Measurements from ENCODE around the gene LGALS14.
"Not testable (repeated sequence)": the region's sequence is repeated elsewhere in the genome, so short reads cannot be mapped to it uniquely, and the experiment has no call there.

The LGALS14 gene

GRCh38 chr19:39677961-39678889 is 26.1 kb upstream of the LGALS14 start:
- Histone ChIP-seq H3K36me3 (ENCODE audit: control insufficient read depth, insufficient read depth, low read length) (no peaks in the 10 kb centered on the region), H3K9me3 (ENCODE audit: control insufficient read depth, low read length) (no peaks in the 10 kb centered on the region), H3K27me3 (ENCODE audit: control insufficient read depth, insufficient read depth, low read length) (no peaks in the 10 kb centered on the region)

DNA sequence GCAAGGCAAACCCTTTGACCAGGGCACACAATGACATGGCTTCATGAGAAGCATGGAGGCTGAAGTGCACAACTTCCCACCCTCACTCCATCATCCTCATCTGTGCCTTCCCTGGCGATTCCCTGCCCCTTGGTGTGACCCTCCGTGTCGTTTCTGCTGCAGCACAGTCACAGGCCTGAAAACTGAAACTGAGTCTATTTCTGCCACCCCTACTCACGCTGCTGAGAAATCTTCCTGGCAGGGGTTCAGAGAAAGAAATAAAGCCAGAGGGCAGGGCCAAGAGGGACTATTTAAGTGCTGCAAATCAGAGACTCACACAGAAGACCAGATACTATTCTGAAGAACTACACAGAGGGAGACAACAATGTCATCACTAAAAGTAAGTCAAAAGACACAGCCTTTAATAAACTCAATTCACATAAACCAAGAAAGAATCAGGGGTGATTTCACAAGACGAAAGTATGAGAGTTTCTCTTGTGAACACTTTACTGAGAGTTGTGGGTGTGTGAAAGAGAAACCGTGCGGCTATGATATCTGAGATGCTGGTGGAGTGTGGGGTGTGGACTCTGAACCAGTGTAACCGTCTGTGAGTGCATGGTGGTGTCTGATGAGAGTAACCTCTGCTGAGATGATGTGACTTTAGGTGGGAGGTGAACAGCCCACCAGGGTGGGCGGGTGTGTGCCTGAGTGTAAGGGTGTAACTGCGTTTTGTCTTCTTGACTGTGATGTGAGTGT is 25.1 kb upstream of the LGALS14 start:
- Histone ChIP-seq H3K4me1 (ENCODE audit: control insufficient read depth, insufficient read depth, low read length) (no peaks in the 10 kb centered on the region), H3K9ac (ENCODE audit: low read length) (no peak overlapping the region), H3K9me3 (ENCODE audit: control insufficient read depth, low read length) (no peaks in the 10 kb centered on the region), H3K27me3 (ENCODE audit: control insufficient read depth, insufficient read depth, low read length) (no peaks in the 10 kb centered on the region), H3K4me3 (ENCODE audit: low read length) (no peak overlapping the region), H3K36me3 (ENCODE audit: control insufficient read depth, insufficient read depth, low read length) (no peaks in the 10 kb centered on the region)

More at GRCh38 chr19:39677961-39678889, 26.1 kb upstream of the LGALS14 start:
- Histone ChIP-seq H3K4me1 (ENCODE audit: control insufficient read depth, insufficient read depth, low read length) (no peaks in the 10 kb centered on the region), H3K4me3 (ENCODE audit: low read length) (no peak overlapping the region), H3K9ac (ENCODE audit: low read length) (no peak overlapping the region)

DNA sequence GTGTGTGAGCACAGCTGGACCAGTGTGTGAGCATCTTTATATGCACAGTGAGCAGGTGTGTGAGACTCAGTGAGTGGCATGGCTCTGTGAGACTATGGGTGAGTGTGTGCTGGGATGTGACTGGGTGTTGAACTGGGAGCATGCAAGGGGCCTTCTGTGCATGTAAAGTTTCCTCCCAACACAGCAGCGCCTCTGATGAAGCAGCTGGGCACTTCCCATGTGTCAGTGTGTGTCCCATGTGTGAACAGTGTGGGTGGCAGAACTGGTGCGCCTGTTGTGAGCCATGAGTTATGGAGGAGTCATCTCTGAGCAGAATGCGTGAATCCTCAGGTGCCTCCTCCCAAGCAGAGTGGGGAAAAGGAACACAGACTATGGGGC is 24.5 kb upstream of the LGALS14 start:
- H3K4me1 ChIP-seq (ENCODE audit: control insufficient read depth, insufficient read depth, low read length): no peaks in the 10 kb centered on the region
- H3K36me3 ChIP-seq (ENCODE audit: control insufficient read depth, insufficient read depth, low read length): no peaks in the 10 kb centered on the region
- H3K4me3 ChIP-seq (ENCODE audit: low read length): no peak overlapping the region
- no peaks in the 10 kb centered on the region for H3K27me3 ChIP-seq (ENCODE audit: control insufficient read depth, insufficient read depth, low read length)
- H3K9me3 ChIP-seq (ENCODE audit: control insufficient read depth, low read length): no peaks in the 10 kb centered on the region
- H3K9ac ChIP-seq (ENCODE audit: low read length): no peak overlapping the region

- Histone ChIP-seq H3K4me1 (ENCODE audit: control insufficient read depth, insufficient read depth, low read length) (no peaks in the 10 kb centered on the region), H3K9ac (ENCODE audit: low read length) (no peak overlapping the region), H3K27me3 (ENCODE audit: control insufficient read depth, insufficient read depth, low read length) (no peaks in the 10 kb centered on the region), H3K4me3 (ENCODE audit: low read length) (no peak overlapping the region), H3K36me3 (ENCODE audit: control insufficient read depth, insufficient read depth, low read length) (no peaks in the 10 kb centered on the region), H3K9me3 (ENCODE audit: control insufficient read depth, low read length) (no peaks in the 10 kb centered on the region)
Observed at GRCh38 chr19:39680593-39680992, 23.7 kb upstream of the LGALS14 start.

- Histone ChIP-seq H3K36me3 (ENCODE audit: control insufficient read depth, insufficient read depth, low read length) (no peaks in the 10 kb centered on the region), H3K9me3 (ENCODE audit: control insufficient read depth, low read length) (no peaks in the 10 kb centered on the region), H3K4me1 (ENCODE audit: control insufficient read depth, insufficient read depth, low read length) (no peaks in the 10 kb centered on the region), H3K4me3 (ENCODE audit: low read length) (no peak overlapping the region), H3K27me3 (ENCODE audit: control insufficient read depth, insufficient read depth, low read length) (no peaks in the 10 kb centered on the region), H3K9ac (ENCODE audit: low read length) (no peak overlapping the region)
Observed at GRCh38 chr19:39681416-39681815, 22.9 kb upstream of the LGALS14 start.

DNA sequence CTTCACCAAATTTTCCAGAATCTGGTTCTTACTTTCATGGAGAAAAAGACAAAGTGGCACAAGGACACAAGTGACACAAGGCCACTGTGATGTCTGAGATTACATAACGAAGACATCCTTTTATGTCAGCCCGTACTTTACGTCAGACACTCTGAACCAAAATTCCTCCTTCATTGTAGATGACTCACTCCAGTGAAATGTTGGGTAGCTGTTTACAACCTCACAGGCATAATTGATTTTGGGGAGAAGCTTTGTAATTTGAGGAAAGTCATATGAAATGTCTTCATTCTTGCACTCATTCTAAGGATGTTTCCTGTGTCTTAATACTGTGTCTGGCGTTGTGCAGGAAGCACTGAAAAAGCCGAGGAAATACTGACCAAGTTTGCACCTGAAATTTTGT is 20.0 kb upstream of the LGALS14 start:
- H3K9ac ChIP-seq (ENCODE audit: low read length): no peak overlapping the region
- H3K4me1 ChIP-seq (ENCODE audit: control insufficient read depth, insufficient read depth, low read length): no peaks in the 10 kb centered on the region
- no peaks in the 10 kb centered on the region for H3K36me3 ChIP-seq (ENCODE audit: control insufficient read depth, insufficient read depth, low read length)
- no peaks in the 10 kb centered on the region for H3K9me3 ChIP-seq (ENCODE audit: control insufficient read depth, low read length)
- H3K27me3 ChIP-seq (ENCODE audit: control insufficient read depth, insufficient read depth, low read length): no peaks in the 10 kb centered on the region
- no peak overlapping the region for H3K4me3 ChIP-seq (ENCODE audit: low read length)

DNA sequence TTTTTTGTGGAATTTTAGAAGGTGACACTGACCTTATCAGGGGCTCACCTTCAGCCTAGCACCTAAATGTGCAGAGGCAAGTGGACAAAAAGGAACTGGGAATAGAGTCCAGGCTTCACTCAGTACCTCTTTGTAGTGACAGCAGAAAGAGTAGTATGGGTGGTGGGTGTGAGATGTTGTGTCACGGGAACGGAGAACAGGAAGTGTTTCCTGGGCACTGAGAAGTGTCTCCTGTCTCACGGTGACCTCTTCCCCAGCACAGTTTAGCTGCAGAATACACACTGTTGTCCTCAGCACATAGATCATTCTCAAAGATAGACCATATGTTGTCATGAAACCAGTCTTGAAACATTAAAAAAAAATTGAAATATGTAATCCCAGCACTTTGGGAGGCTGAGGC is 17.5 kb upstream of the LGALS14 start:
- Histone ChIP-seq H3K9me3 (ENCODE audit: control insufficient read depth, low read length) (no peaks in the 10 kb centered on the region), H3K9ac (ENCODE audit: low read length) (no peak overlapping the region), H3K36me3 (ENCODE audit: control insufficient read depth, insufficient read depth, low read length) (no peaks in the 10 kb centered on the region), H3K4me3 (ENCODE audit: low read length) (no peak overlapping the region), H3K4me1 (ENCODE audit: control insufficient read depth, insufficient read depth, low read length) (no peaks in the 10 kb centered on the region), H3K27me3 (ENCODE audit: control insufficient read depth, insufficient read depth, low read length) (no peaks in the 10 kb centered on the region)

DNA sequence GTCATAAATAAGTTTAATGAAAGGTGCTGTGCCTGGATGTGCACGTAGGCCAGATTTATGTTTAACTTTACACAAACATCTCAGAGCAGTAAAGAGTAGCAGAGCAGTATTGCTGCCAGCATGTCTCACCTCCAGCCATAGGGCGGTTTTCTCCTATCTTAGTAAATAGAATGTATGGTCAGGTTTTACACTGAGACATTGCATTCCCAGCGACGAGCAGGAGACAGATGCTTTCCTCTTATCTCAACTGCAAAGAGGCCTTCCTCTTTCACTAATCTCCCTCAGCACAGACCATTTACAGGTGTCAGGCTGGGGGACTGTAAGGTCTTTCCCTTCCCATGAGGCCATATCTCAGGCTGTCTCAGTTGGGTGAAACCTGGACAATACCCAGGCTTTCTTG is 15.6 kb upstream of the LGALS14 start:
- not testable (repeated sequence) for H3K36me3 ChIP-seq (ENCODE audit: control insufficient read depth, insufficient read depth, low read length); H3K4me1 ChIP-seq (ENCODE audit: control insufficient read depth, insufficient read depth, low read length); H3K9ac ChIP-seq (ENCODE audit: low read length); H3K4me3 ChIP-seq (ENCODE audit: low read length); H3K9me3 ChIP-seq (ENCODE audit: control insufficient read depth, low read length); H3K27me3 ChIP-seq (ENCODE audit: control insufficient read depth, insufficient read depth, low read length)

GRCh38 chr19:39692166-39692565 is 12.1 kb upstream of the LGALS14 start:
- H3K36me3 ChIP-seq (ENCODE audit: control insufficient read depth, insufficient read depth, low read length): no peaks in the 10 kb centered on the region
- no peaks in the 10 kb centered on the region for H3K27me3 ChIP-seq (ENCODE audit: control insufficient read depth, insufficient read depth, low read length)
- H3K4me1 ChIP-seq (ENCODE audit: control insufficient read depth, insufficient read depth, low read length): no peaks in the 10 kb centered on the region
- H3K4me3 ChIP-seq (ENCODE audit: low read length): no peak overlapping the region
- no peak overlapping the region for H3K9ac ChIP-seq (ENCODE audit: low read length)
- H3K9me3 ChIP-seq (ENCODE audit: control insufficient read depth, low read length): no peaks in the 10 kb centered on the region

DNA sequence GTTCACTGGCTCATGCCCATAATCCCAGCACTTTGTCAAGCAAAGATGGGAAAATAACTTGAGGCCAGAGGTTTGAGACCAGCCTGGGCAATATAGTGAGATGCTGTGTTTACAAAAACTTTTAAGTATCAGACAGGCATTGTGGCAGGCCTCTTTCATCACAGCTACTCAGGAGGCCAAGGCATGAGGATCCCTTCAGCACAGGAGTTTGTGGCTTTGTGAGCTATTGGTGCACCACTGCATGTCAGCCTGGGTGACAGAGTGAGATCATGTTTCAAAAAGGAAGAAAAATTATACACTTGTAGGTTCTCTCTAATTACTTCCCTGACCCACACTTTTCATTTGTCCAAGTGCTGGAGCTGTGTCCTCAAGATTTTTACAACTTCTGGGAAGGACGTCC is 11.5 kb upstream of the LGALS14 start:
- Histone ChIP-seq H3K4me1 (ENCODE audit: control insufficient read depth, insufficient read depth, low read length) (no peaks in the 10 kb centered on the region), H3K36me3 (ENCODE audit: control insufficient read depth, insufficient read depth, low read length) (no peaks in the 10 kb centered on the region), H3K27me3 (ENCODE audit: control insufficient read depth, insufficient read depth, low read length) (no peaks in the 10 kb centered on the region), H3K9ac (ENCODE audit: low read length) (no peak overlapping the region), H3K9me3 (ENCODE audit: control insufficient read depth, low read length) (no peaks in the 10 kb centered on the region), H3K4me3 (ENCODE audit: low read length) (no peak overlapping the region)

DNA sequence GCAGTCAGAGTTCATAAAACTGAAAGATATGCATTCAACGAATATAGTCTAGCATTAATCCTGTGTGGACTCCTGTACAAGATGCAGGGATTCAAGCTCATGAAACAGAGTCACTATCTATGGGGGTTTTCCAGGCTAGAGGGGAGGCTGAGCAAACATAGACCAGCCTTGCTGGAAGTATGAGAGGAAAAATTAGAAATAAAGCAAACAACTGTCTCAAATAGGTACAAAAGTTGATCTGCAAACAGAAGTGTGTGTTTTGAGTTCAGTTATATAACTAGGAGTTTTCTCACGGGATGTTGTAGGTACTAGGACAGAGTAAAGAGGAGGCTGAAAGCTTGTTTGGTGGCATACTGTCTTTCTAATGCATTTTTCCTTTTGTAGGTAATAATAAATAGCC is 8.5 kb upstream of the LGALS14 start:
- Histone ChIP-seq H3K9me3 (ENCODE audit: control insufficient read depth, low read length) (no peaks in the 10 kb centered on the region), H3K36me3 (ENCODE audit: control insufficient read depth, insufficient read depth, low read length) (no peaks in the 10 kb centered on the region), H3K9ac (ENCODE audit: low read length) (no peak overlapping the region), H3K4me3 (ENCODE audit: low read length) (no peak overlapping the region), H3K27me3 (ENCODE audit: control insufficient read depth, insufficient read depth, low read length) (no peaks in the 10 kb centered on the region), H3K4me1 (ENCODE audit: control insufficient read depth, insufficient read depth, low read length) (no peaks in the 10 kb centered on the region)

- H3K36me3 ChIP-seq (ENCODE audit: control insufficient read depth, insufficient read depth, low read length): no peaks in the 10 kb centered on the region
Observed at GRCh38 chr19:39696387-39696786, 7.9 kb upstream of the LGALS14 start.

More at GRCh38 chr19:39696387-39696786, 7.9 kb upstream of the LGALS14 start:
- no peaks in the 10 kb centered on the region for H3K27me3 ChIP-seq (ENCODE audit: control insufficient read depth, insufficient read depth, low read length)
- no peak overlapping the region for H3K4me3 ChIP-seq (ENCODE audit: low read length)
- no peak overlapping the region for H3K9ac ChIP-seq (ENCODE audit: low read length)
- no peaks in the 10 kb centered on the region for H3K4me1 ChIP-seq (ENCODE audit: control insufficient read depth, insufficient read depth, low read length)
- no peaks in the 10 kb centered on the region for H3K9me3 ChIP-seq (ENCODE audit: control insufficient read depth, low read length)
